H9 (cell line): ENCODE data around the gene JARID2. TPM values are rescaled to one million over a fixed set of nuclear protein-coding genes. Genes with fewer than 3 reads are reported as not detected.

Experiments
- DNase-seq: peaks from one replicate; pipeline ENCODE4 v3.0.0-alpha.2; 2017
- H2AFZ ChIP-seq: one replicate; pipeline ENCODE4 v1.6.1; 2013; ENCODE audit warnings: mild to moderate bottlenecking, low read length, control low read depth, moderate library complexity
- H2AK5ac ChIP-seq: 2 replicates; pipeline ENCODE4 v1.6.1; 2013; ENCODE audit warnings: low read length, control low read depth, mixed read lengths; ENCODE audit not compliant: insufficient read length
- H2BK120ac ChIP-seq: one replicate; pipeline ENCODE4 v1.6.1; 2013; ENCODE audit warnings: low read depth, mild to moderate bottlenecking, low read length, control low read depth, inconsistent platforms; ENCODE audit not compliant: poor library complexity, severe bottlenecking
- H2BK12ac ChIP-seq: 2 replicates; pipeline ENCODE4 v1.6.1; 2013; ENCODE audit warnings: low read length, control low read depth, mixed read lengths, low read depth; ENCODE audit not compliant: insufficient read length
- H2BK15ac ChIP-seq: 2 replicates; pipeline ENCODE4 v1.6.1; 2013; ENCODE audit warnings: low read depth, low read length, control low read depth
- H2BK20ac ChIP-seq: one replicate; pipeline ENCODE4 v1.6.1; 2013; ENCODE audit warnings: low read depth, mild to moderate bottlenecking, low read length, control low read depth, inconsistent platforms; ENCODE audit not compliant: poor library complexity, severe bottlenecking
- H2BK5ac ChIP-seq: 2 replicates; pipeline ENCODE4 v1.6.1; 2013; ENCODE audit warnings: low read length, control low read depth, mixed read lengths; ENCODE audit not compliant: insufficient read length
- H3K14ac ChIP-seq: 2 replicates; pipeline ENCODE4 v1.6.1; 2013; ENCODE audit warnings: low read length, control low read depth; ENCODE audit not compliant: insufficient read depth
- H3K18ac ChIP-seq: 2 replicates; pipeline ENCODE4 v1.6.1; 2013; ENCODE audit warnings: low read depth, mild to moderate bottlenecking, mixed read lengths, low read length, control low read depth; ENCODE audit not compliant: insufficient read length
- H3K23ac ChIP-seq: 2 replicates; pipeline ENCODE4 v1.6.1; 2013; ENCODE audit warnings: low read length, control low read depth, mixed read lengths, low read depth; ENCODE audit not compliant: insufficient read length
- H3K23me2 ChIP-seq: 2 replicates; pipeline ENCODE4 v1.6.1; 2013; ENCODE audit warnings: low read depth, mild to moderate bottlenecking, mixed read lengths, low read length, control low read depth; ENCODE audit not compliant: insufficient read length, poor library complexity, severe bottlenecking
- H3K27ac ChIP-seq: 2 replicates; pipeline ENCODE4 v1.5.1; 2013; ENCODE audit warnings: low read length, control low read depth, mixed read lengths, low read depth; ENCODE audit not compliant: insufficient read length
- H3K27me3 ChIP-seq: 2 replicates; pipeline ENCODE4 v1.6.1; 2013; ENCODE audit warnings: low read length, control low read depth, inconsistent platforms; ENCODE audit not compliant: insufficient read depth
- H3K4ac ChIP-seq: 2 replicates; pipeline ENCODE4 v1.6.1; 2013; ENCODE audit warnings: low read depth, mild to moderate bottlenecking, control low read depth, inconsistent platforms, low read length, moderate library complexity
- H3K4me1 ChIP-seq: 2 replicates; pipeline ENCODE4 v1.6.1; 2013; ENCODE audit warnings: low read length, control low read depth, inconsistent platforms; ENCODE audit not compliant: insufficient read depth
- H3K4me2 ChIP-seq: 2 replicates; pipeline ENCODE4 v1.6.1; 2013; ENCODE audit warnings: low read length, control low read depth, mixed read lengths; ENCODE audit not compliant: insufficient read length, insufficient read depth
- H3K56ac ChIP-seq: 2 replicates; pipeline ENCODE4 v1.6.1; 2013; ENCODE audit warnings: low read depth, mild to moderate bottlenecking, mixed read lengths, low read length, control low read depth; ENCODE audit not compliant: insufficient read length
- H3K79me1 ChIP-seq: 2 replicates; pipeline ENCODE4 v1.6.1; 2013; ENCODE audit warnings: low read depth, mild to moderate bottlenecking, moderate library complexity, low read length, control low read depth, inconsistent platforms; ENCODE audit not compliant: insufficient read depth, poor library complexity, severe bottlenecking
- H3K79me2 ChIP-seq: 2 replicates; pipeline ENCODE4 v1.6.1; 2013; ENCODE audit warnings: low read length, control low read depth, inconsistent platforms; ENCODE audit not compliant: insufficient read depth
- H3K9ac ChIP-seq: 2 replicates; pipeline ENCODE4 v1.6.1; 2013; ENCODE audit warnings: low read length, control low read depth, mixed read lengths; ENCODE audit not compliant: insufficient read length; ENCODE audit errors: extremely low read depth
- H3K9me3 ChIP-seq: one replicate; pipeline ENCODE4 v1.6.1; 2013; ENCODE audit warnings: low read depth, low read length, inconsistent platforms; ENCODE audit not compliant: control insufficient read depth
- H3T11ph ChIP-seq: one replicate; pipeline ENCODE4 v1.6.1; 2013; ENCODE audit warnings: mild to moderate bottlenecking, low read length, control low read depth, inconsistent platforms
- H4K20me1 ChIP-seq: one replicate; pipeline ENCODE4 v1.6.1; 2013; ENCODE audit not compliant: control insufficient read depth, insufficient read length, insufficient read depth
- H4K5ac ChIP-seq: 2 replicates; pipeline ENCODE4 v1.6.1; 2013; ENCODE audit warnings: low read depth, mild to moderate bottlenecking, mixed read lengths, low read length, control low read depth; ENCODE audit not compliant: insufficient read length
- H4K8ac ChIP-seq: replicated peaks from 2 replicates; pipeline ENCODE4 v1.6.1; 2013; ENCODE audit warnings: low read length, control low read depth, mixed read lengths, low read depth; ENCODE audit not compliant: insufficient read length
- H4K91ac ChIP-seq: 2 replicates; pipeline ENCODE4 v1.6.1; 2013; ENCODE audit warnings: low read depth, mild to moderate bottlenecking, moderate library complexity, mixed read lengths, low read length, control low read depth; ENCODE audit not compliant: insufficient read length
- H3K27ac Mint-ChIP-seq, 3 experiments: 2 replicates in 2 of 3; 3 replicates in 1 of 3; pipeline ENCODE4 v1.8.0; 2020 to 2021; ENCODE audit warnings: mixed read lengths in 3 of 3, mild to moderate bottlenecking in 1 of 3, moderate library complexity in 1 of 3
- H3K27me3 Mint-ChIP-seq: 2 replicates; pipeline ENCODE4 v1.8.0; 2021; ENCODE audit warnings: low read depth, mild to moderate bottlenecking, moderate library complexity, mixed read lengths
- H3K36me3 Mint-ChIP-seq, 3 experiments: 2 replicates in 2 of 3; 3 replicates in 1 of 3; pipeline ENCODE4 v1.8.0; 2020 to 2021; ENCODE audit warnings: low read depth in 3 of 3, mixed read lengths in 3 of 3; ENCODE audit not compliant: insufficient read depth in 1 of 3
- H3K4me1 Mint-ChIP-seq, 2 experiments: 2 replicates each; pipeline ENCODE4 v1.8.0; 2020; ENCODE audit warnings: mixed read lengths in 2 of 2
- H3K4me3 Mint-ChIP-seq, 2 experiments: 2 replicates in 1 of 2; 3 replicates in 1 of 2; pipeline ENCODE4 v1.8.0; 2020 to 2021; ENCODE audit warnings: mild to moderate bottlenecking in 2 of 2, mixed read lengths in 2 of 2, moderate library complexity in 1 of 2
- H3K9me3 Mint-ChIP-seq, 2 experiments: 2 replicates in 1 of 2; 3 replicates in 1 of 2; pipeline ENCODE4 v1.8.0; 2020; ENCODE audit warnings: mild to moderate bottlenecking in 2 of 2, mixed read lengths in 2 of 2, moderate library complexity in 1 of 2
- WGBS: extraction: QIAGEN DNeasy Blood & Tissue Kit; methylation state at CpG from one replicate; pipeline ENCODE4 v1.1.7; 2013; ENCODE audit warnings: missing lambda C conversion rate, low lambda C conversion rate, mixed read lengths; ENCODE audit not compliant: insufficient read length; ENCODE audit errors: extremely low coverage; 5-methylcytosine and 5-hydroxymethylcytosine counted together
- total RNA-seq: library from RNA; stranded (reverse); gene quantifications from 2 replicates; pipeline ENCODE4 v1.2.1, GENCODE V29; 2021
- TF ChIP-seq, protein P1 (sequence below): fragments of 200-600 bp; sonication (generic); conservative IDR thresholded peaks from 3 replicates; pipeline ENCODE4 v1.8.0; 2021; ENCODE audit warnings: antibody characterized with exemption, mild to moderate bottlenecking

JARID2 gene
- total RNA-seq, 1 experiment from 2014 or later: 174 TPM

- Histone ChIP-seq H2BK12ac (no peak overlapping the region), H2AFZ (no peak overlapping the region), H4K8ac (no peak overlapping the region), H3T11ph (no peak overlapping the region), H3K9me3 (no peaks in the 10 kb centered on the region), H4K91ac (no peak overlapping the region), H3K4me1 (peaks cover 9% of the 10 kb centered on the region), H3K4ac (no peak overlapping the region), H3K14ac (no peak overlapping the region), H3K56ac (no peak overlapping the region), H2BK5ac (no peak overlapping the region), H4K5ac (no peak overlapping the region), H3K79me1 (peaks cover 10% of the 10 kb centered on the region), H3K23me2 (no peaks in the 10 kb centered on the region), H3K27me3 (no peaks in the 10 kb centered on the region), H4K20me1 (no peaks in the 10 kb centered on the region), H3K27ac (no peak overlapping the region), H2AK5ac (no peak overlapping the region), H3K23ac (no peak overlapping the region), H3K18ac (no peak overlapping the region), H2BK15ac (no peak overlapping the region), H3K9ac (no peak overlapping the region), H2BK20ac (no peak overlapping the region), H2BK120ac (no peak overlapping the region), H3K4me2 (no peak overlapping the region), H3K79me2 (peaks cover 66% of the 10 kb centered on the region; the same call in 1 of the 2 replicates)
- peak overlapping the region; percentile 1 to 41 (median 4); a peak in 3 of 7 replicates for H3K27ac Mint-ChIP-seq
- H3K4me3 Mint-ChIP-seq: no peak overlapping the region
- TF ChIP-seq, protein P1, sequence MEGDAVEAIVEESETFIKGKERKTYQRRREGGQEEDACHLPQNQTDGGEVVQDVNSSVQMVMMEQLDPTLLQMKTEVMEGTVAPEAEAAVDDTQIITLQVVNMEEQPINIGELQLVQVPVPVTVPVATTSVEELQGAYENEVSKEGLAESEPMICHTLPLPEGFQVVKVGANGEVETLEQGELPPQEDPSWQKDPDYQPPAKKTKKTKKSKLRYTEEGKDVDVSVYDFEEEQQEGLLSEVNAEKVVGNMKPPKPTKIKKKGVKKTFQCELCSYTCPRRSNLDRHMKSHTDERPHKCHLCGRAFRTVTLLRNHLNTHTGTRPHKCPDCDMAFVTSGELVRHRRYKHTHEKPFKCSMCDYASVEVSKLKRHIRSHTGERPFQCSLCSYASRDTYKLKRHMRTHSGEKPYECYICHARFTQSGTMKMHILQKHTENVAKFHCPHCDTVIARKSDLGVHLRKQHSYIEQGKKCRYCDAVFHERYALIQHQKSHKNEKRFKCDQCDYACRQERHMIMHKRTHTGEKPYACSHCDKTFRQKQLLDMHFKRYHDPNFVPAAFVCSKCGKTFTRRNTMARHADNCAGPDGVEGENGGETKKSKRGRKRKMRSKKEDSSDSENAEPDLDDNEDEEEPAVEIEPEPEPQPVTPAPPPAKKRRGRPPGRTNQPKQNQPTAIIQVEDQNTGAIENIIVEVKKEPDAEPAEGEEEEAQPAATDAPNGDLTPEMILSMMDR: no peak
- peaks cover 72 to 73% of the 10 kb centered on the region in 2 experiments for H3K4me1 Mint-ChIP-seq
- H3K9me3 Mint-ChIP-seq: no peaks in the 10 kb centered on the region
- no peaks in the 10 kb centered on the region for H3K27me3 Mint-ChIP-seq
- no peak for DNase-seq
- peaks cover 1 to 11% (median 2%) of the 10 kb centered on the region in 3 experiments; a peak in 5 of 7 replicates for H3K36me3 Mint-ChIP-seq
- no CpG with 5 or more reads among the region's 10 CpGs for WGBS
Observed at GRCh38 chr6:15481390-15482291, 235.8 kb downstream of the JARID2 start.
